Pons (tissue), 1 donor: ENCODE measurements around the gene TPRG1.

Source experiments
- DNase-seq: peaks from one replicate; pipeline ENCODE4 v3.0.0-alpha.2; 2016; ENCODE audit warnings: low spot score

TPRG1 gene

DNA sequence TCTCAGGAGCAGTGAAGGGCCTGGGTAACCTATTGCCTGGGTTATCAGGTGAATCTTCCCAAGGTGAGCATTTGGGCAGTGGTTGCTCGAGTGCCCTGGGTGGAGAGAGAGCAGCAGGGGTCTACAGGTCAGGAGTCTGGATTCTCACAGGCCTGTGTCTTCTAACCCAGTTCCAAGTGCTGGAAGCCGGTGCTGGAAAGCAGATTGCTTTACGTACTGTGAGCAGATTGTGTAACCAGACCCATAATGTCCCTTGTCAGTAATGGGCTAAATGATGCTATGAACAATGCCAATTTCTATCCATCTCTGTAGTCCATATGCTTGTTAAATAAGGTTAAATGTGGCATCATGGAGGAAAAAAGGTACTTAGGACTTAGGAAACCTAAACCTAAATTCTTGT lies 106.5 kb downstream of the TPRG1 start:
- DNase-seq, result no peak

DNA sequence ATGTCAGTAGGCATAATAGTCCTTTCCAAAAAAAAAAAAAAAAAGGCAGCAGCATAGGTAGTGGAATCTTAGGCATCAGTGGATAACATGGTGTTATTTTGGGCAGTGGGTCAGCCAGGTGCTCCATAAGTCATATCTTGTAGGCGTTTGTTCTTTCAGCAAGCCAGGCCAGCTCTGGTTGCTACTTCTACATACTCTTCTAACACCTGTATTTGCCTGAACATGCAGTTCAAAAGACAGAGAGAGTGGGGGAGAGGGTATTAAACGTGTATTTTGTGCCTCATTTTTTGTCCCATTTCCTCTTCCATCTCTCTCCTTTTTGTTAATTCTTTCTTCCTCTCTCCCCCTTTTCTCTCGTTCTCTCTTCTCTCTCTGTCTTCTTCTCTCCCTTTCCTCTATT lies 110.4 kb downstream of the TPRG1 start:
- DNase-seq, result no peak

DNA sequence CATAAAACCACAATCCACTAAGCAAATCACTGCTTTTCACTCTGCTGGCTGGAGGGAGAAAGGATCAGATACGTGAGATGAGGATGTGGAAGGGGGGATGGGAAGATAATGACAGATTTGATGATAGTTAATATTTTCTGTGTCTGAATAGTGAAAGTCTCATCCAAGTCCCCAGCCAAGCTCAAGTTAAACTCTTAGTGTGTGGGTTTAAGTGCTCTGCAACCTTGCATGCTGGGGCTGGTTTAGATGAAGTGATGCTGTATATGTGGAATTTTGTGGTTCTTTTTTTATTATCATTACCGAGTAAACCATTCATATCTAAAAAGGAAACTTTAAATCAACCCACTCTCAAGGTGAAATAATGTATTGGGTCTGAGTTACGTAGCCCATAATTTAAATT lies 111.0 kb downstream of the TPRG1 start:
- DNase-seq, result no peak

DNA sequence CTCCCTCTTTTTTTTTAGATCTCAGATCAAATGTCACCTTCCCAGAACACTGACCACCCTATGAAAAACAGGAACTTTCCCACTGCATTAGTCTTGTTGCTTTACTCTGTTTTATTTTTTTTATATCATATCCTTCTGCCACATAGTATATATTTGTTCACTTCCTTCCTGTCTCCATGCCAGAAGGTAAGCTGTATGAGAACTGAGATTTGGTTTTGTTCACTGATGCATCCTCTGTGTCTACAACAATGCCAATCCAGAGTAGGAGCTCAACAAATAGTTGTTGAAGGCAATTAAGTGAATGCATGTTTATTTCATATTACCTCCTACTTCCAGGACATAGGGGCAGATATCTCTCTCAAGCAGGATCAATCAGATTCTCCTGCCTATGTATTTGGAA lies 114.4 kb downstream of the TPRG1 start:
- no peak for DNase-seq

DNA sequence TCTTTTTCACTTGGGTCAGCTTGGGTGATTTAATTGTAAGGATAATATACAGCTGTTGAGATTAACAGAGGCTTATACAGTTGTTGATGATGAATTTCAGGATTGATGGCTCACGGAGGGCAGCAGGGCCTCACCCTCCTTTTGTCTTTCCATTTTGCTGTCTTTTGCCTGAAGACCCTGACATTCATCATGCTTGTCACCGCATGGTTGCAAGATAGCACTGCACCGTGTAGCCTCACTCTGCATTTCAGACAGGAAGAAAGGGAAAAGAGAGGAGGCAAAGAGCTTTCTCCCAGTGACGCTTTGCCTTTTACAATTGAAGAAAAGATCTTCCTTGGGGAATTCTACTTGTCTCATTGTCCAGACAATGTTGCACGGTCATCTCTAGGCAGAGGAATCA lies 115.1 kb downstream of the TPRG1 start:
- DNase-seq, result no peak

DNA sequence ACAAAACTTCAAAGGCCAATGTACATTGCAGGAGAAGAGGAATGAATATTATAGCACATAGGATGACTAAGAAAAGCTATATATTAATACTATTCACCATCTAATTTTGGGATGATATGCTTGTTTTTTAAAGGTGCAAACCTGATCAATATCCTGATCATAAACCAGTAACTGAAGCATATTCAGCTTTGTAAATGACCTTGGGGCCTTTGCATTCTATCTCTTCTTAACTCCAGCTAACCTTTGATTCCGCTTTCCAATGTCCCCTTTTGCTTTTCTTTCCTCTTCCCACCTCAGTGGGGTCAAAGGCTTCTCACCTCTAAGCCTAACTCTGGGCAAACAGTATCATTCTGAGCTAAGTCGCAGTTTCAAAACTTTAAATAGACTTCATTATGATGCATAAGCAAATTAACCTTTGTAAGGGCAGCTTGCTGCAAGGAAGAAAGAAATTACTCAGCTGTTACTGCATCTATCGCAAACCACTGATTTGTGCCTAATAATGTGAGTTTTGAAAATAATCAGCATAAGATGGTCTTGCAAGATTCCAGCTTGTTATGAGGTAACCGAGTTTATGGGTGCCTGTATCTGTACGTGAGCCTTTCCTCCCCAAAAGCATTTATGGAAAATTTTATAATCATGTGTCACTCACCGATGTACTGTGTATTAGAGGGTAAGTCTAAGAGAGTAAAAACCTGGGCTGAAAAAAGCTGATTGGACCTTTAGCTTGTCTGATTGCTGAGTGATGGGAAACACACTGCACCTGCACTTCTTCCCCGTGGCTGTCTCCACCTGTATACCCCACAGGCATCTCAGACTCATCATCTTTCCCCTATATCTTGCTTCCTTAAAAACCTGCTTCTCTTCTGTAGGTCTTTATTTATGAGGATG lies 116.8 kb downstream of the TPRG1 start:
- no peak for DNase-seq

DNA sequence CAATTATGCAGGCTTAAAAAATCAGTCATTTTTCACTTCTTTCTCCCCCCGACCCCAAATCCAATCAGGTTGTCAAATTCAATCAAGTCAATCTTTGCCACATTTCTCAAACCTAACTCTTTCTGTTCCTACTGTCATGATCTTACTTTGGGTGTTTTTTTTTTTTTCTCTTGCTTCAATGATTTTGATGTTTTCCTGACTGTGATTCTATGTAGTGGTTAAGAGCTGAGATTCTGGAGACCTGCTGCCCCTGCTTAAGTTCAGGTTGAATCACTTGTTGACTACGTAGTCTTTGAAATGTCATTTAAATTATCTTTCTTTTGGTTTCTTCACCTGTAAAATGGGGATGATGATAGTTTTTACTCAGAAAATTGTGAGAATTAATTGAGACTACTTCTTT lies 117.5 kb downstream of the TPRG1 start:
- DNase-seq, result no peak

DNA sequence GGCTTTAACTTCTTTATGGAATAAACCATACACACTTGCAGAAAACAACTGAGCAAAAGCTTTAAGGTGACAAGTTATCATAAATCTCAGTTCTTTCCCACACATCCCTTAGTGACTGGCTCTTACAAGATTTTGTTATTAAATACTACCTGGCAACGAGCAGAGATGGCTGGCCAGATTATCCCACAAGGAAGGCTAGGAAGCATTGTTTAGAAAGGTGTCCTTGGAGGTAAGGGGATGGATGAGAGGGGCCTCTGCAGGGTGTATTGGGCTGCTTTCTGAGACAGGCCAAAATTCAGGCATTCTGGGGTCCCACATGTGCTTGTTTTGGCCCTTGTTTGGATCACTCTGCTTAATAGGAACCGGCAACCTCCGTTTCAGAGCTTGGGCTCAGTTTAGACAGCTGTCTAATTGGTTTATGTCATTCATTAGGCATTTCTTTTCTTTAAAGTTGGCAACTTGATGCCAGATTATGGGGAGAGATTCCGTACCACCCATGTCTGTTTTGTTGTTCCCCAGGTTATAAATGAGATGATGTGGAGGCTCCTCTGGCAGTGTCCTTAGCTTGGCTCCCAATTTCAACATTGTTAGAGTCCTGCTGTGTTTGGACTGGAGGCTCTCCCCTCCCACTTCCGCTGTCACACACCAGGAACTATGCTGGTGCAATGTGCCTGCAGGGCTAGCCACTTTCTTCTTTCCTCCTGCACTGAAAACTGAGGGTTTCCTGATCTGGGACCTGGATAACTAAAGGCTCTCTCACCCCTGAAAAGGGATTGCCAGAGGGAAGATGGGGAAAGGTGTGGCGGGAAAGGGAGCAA lies 121.1 kb downstream of the TPRG1 start:
- no peak for DNase-seq

DNA sequence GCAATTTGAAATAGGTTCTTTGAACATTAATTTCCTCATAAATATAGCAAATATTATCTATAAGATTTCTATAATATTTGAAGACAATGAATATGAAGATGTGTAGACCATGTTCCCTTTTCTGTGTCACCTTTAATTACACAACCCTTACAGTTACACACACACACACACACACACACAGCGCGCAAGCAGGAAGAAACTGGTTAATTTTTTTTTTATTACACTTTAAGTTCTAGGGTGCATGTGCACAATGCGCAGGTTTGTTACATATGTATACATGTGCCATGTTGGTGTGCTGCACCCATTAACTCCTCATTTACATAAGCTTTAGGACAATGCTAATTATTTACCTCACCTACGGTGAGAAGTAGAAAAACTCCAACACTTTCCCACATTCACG lies 122.9 kb downstream of the TPRG1 start:
- DNase-seq, result no peak

DNA sequence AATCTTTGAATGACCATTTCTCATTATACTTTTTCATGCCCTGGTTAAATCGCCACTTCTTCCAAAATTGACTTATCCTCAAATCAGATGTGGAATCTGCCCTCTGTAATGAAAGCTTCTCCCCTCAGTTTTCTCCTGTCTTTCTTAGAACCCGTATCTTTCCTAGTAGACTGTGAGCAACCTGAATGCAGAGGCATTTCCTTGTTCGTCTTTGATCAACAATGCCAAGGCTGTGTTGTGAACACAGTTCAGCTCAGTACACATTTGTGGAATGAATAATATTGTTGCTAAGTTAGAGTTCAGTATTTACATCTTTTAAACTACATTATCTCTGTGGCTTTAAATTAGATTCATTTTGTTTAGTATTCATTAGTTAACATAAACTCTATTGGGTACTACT lies 123.3 kb downstream of the TPRG1 start:
- no peak for DNase-seq

DNA sequence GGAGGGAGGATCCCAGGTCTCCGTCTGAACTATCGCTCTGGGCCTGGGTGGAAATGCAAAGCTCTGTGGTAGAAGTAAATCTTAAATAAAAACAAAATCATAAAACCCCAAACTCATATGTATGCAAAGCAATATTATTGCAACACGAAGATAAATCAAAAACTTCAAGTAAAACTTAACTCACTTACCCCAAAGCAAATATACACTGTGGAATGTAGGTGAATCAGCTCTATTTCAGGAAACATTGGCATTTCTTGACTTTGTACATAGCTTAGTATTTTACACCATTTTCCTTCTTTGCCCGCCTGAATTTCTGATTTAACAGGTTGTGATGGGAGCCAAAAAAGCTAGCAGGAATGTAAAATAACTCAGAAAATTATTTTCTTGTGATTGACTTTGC lies 126.2 kb downstream of the TPRG1 start:
- DNase-seq, result no peak

DNA sequence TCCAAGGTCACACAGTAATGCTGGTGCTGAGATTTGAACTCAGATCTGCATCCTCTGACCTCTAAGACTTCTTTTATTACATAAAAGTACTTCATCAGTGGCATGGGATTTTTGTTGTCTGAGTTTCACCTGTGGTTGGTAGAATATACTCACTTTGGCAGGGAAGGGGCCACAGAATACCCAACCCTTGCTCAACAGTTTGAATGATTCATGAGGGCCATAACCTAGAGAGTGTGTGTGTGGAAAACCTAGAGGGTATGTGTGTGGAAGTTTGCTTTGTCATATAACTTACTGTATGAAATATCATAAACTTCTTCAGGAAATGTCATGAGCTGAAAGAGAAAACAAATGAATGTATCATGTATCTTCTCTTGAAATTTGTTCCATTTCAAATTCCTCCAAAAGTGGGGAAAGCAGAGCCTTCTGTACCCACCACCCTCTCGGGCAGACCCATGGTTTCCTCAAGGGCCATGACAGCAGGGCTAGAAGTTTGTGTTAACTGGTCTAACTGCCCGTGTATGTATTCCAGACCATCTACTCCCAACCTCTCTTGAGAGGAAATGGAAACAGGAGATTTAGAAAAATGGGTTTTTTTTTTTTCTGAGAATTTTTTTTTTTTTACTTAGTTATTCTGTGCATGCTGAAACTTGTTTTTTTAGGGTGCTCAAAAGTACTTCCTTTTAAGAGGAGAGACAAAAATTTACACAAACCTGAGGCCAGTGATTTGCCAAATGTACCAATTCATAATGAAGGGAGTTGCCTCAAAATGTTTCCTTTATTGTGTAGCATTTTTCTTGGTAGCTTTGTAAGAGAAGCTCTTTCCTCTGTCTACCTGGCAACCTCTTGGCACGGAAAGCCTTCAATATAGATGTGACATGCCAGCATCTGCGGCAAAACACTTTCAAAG lies 127.0 kb downstream of the TPRG1 start:
- DNase-seq, result no peak

DNA sequence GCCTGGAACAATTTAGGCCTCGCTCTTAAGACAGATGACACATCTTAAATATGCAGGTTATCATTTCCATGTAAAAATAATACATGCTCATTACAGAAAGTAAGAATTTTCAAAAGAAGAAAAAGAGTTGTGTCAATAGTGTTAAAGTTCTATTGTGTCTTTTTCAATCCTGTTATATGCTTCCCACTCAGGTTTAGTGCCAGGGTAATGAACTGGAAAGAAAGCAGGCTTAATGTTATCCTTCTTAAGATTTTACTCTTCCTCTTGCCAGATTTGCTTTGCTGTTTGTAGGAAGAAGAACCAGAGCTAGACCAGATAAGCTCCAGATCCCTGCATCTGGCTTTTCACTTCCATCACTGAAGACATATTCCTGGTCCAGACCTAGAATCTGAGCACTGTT lies 128.6 kb downstream of the TPRG1 start:
- DNase-seq, result no peak

DNA sequence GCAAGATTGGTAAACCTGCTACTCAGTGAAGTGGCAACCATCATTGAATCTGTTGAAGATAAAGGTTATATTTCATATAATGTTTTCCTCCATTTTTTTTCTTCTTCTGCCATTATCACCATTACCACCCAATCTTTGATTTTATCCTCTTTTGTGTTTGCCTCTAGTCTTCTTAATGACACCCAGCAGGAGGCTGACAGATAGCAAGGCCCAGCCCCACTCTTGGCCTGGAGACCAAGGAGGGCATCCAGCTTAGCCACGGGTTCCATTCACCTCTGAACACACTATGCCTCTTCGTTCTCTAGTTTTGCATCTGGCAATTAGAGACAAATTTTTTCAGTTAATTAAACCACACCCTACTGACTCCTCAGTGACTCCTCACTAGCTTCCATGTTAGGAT lies 129.7 kb downstream of the TPRG1 start:
- no peak for DNase-seq

DNA sequence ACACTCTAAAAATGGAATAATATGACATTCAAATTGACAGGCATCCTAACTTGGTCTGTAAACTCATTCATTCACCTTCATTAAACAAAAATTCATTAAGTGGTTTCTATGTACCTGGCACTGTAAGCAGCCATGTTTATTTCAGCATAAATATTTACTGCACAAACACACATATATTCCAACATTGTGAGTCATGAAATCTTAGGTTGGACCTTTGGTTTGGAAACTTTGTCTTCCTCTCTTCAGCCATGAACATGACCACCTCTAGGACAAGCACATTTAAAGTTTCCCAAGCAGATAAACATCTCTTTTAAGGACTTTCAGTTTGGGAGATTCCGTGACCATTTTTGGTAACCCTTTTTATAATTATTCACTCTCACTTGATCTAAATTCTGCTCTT lies 131.8 kb downstream of the TPRG1 start:
- DNase-seq, result no peak

DNA sequence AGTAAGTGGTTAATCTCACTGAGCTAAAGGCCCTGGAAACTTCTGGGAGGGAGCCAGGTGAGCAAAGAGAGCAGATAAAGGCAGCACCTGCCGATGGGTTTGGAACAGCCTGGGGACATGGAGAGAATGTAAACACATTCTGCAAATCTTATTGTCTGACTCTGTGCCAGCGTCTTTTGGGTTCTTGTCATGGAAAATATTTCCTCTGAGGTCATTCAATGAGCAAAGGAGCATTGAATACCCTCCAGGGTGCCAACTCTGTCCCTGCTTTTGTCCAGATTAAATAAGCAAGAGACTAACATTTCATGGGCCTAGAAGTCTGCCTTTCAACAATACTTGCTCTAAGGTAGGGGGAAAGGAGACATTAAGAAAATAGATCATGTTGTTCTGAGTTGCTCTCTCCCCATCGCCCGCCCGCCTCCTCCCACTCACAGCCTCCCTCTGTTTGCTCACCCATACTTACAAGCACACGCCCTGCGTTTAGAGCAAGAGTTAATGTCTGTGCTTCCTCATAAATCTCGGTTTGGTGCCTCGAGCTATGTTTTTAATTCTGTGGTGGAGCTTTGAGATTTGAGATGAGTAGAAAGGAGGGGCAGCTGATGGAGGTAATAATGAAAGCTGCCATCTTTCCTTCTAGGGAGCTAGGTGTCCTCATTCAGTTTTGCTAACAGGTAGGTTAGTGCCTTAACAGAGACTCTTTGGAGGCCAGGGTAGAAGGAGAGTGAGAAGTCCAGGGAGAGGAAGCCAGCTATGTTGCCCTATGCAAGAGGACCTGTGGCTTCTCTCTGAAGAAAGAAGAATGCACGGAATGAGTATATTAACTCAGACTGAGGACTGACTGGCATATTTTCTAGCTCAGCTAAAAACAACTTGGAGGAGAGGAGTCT lies 132.9 kb downstream of the TPRG1 start:
- no peak for DNase-seq

DNA sequence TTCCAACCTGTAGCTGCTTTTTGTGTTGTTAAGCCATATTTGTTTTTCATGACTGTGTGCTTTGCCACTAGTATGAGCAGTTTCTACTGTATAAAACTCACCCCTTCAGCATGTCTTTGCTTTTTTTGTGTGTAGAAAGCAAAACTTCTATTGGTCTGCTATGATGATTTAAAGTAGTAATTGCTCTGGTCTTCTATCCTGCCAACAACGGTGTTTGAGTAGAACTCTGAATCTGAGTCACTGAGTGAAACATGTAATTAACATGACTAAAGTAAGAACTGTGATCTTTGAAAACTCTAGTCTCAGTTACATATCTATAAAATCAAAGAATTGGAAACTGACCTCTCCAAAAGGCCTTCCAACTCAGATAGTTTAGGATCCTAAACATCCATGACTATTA lies 133.6 kb downstream of the TPRG1 start:
- DNase-seq, result no peak

DNA sequence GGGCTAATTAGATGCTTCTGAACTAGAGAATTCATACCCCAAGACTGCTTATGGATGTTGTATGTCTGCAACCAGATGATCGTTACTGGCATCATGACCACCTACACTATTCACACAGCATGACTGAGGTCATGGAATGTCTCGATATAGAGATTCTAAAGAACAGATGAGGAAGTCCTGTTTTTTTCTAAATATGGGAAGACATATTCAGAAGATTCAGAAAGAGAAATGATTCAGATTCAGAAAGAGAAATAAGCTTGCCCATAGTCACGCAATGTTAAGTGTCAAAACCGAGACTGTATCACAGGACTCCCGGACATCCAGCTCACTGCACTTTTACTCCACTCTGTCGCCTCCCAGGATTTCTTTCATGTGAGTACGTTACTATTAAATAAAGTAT lies 136.2 kb downstream of the TPRG1 start:
- no peak for DNase-seq

DNA sequence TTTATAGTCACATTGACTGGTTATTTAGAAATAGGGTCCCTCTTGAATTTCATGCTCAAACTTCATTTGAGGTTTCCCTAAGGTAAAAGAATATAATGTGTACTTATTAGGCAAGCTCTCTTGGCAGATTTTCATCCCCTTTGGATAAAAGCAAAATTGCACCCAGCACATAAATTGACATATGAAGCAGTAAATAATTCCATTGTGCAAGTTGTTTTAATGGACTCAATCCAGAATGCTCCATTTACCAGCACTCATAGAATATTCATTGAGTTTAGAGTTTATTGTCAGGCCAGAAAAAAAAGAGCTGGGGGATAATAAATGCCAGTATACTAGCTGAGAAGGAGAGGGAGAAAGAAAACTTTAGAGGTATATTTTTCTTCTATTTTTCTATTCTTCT lies 136.8 kb downstream of the TPRG1 start:
- DNase-seq, result no peak

DNA sequence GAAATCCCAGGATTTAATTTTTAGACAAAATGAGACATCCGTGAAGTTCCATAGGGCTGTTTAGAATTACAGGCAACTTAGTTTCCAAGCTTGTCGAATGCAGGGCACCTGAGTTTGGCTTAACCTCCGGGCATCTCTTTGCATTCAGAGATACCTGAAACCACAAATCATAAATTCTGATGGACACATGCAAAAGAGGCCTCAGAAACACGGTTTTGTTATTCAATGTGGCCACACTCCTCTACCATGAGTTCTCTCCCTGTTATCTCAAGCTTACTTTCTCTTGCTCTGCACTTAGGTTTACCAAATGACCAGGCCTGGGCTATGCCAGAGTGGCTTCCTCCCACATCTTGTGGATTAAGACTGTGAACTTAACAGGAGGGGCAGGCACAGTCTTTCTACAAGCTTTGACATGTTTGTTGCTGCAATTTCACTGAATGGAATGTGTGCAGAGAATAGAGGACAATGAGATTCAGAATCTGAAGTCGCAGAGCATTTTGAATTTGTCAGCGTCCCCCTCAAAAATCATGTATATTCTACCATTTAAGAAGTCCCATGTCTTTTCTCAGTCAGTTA lies 137.7 kb downstream of the TPRG1 start:
- no peak for DNase-seq

DNA sequence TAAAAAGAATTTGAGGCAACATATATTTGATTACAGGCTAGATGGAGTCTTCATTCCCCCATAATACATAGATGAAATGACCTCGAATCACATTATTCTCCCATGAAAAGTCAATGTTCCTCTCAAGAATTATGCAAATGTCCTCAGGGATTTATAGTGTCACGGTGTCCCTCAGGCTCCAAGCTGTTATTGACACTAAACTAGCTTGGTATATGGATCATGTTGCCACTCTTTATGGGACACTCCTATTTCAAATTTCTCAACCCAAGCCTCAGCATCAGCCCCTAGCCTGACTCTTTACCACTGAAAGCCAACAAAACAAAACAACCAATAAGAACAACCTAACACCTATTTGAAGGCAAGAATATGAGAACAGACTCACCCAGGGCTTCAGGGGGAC lies 139.8 kb downstream of the TPRG1 start:
- no peak for DNase-seq
